SK-N-MC (cell line): ENCODE results near the gene FAM209A.

Experiments
- EZH2 ChIP-seq: fragments of 200-600 bp; sonication (generic); IDR thresholded peaks from one replicate; pipeline ENCODE4 v1.6.1; 2017; ENCODE audit warnings: antibody characterized with exemption
- POLR2AphosphoS5 ChIP-seq: IDR thresholded peaks from 2 replicates; pipeline ENCODE4 v1.6.1; 2012; ENCODE audit warnings: mild to moderate bottlenecking, low read depth, low read length, borderline replicate concordance

DNA sequence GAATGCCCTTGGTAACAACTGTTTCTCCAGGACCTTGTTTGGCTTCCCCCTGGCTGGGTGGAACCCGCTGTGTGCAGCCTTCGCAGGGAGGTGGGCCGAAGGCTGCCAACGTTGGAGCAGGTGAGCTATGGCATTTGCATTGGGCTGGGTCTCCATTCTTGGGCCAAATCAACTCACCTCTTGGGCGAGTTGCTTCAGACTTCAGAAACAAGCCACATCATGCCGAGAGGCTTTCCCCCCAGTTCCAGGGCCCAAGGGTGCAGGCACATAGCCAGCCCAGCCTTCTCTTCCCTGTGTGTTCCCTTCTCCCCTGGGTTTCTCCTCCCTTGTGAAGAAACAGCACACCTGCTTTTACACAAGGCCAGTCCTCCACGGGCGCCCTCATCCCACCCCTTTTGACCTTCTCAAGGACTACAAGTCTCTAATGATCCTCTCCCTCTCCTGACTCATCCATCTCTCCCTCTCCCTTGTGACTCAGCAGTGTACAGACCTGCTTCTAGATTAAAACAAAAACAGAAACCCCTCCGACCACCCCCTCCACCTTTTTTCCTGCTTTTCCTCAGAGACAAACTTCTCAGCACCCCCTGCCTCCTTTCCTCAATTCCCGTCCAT lies 50.1 kb downstream of the FAM209A start:
- no peak for TF ChIP-seq POLR2AphosphoS5
- TF ChIP-seq EZH2: no peak
